Activated naive CD4-positive, alpha-beta T cell treated with anti-CD3 and anti-CD28 coated beads for 36 hours (primary cell): ENCODE measurements around the gene ZBTB7C. TPM values are rescaled to one million over a fixed set of nuclear protein-coding genes. Genes with fewer than 3 reads are reported as not detected.

ENCODE experiments used
- CTCF ChIA-PET: fragments of 350-600 bp; sonication (Branson Sonifier 250); formaldehyde crosslinking; loops from one replicate; lab custom pipeline; 2021; ENCODE audit warnings: antibody characterized with exemption; lab: Charles Lee
- DNase-seq: peaks from one replicate; pipeline ENCODE4 v3.0.0-alpha.2; 2020
- H3K27ac Mint-ChIP-seq: one replicate; pipeline ENCODE4 v1.8.0; 2021; ENCODE audit warnings: mild to moderate bottlenecking, mixed read lengths
- H3K27me3 Mint-ChIP-seq: one replicate; pipeline ENCODE4 v1.8.0; 2021; ENCODE audit warnings: low read depth, mixed read lengths
- H3K36me3 Mint-ChIP-seq: one replicate; pipeline ENCODE4 v1.8.0; 2021; ENCODE audit warnings: low read depth, mixed read lengths
- H3K4me1 Mint-ChIP-seq: one replicate; pipeline ENCODE4 v1.8.0; 2021; ENCODE audit warnings: low read depth, mixed read lengths
- H3K4me3 Mint-ChIP-seq: one replicate; pipeline ENCODE4 v1.8.0; 2021; ENCODE audit warnings: mild to moderate bottlenecking, moderate library complexity, mixed read lengths
- H3K9me3 Mint-ChIP-seq: one replicate; pipeline ENCODE4 v1.8.0; 2021; ENCODE audit warnings: mixed read lengths
- intact Hi-C: fragments of 100-400 bp; cut with micrococcal nuclease; formaldehyde crosslinking; loops from one replicate; pipeline ENCODE4 v1.15.1; 2023
- total RNA-seq, 2 experiments: library from RNA; stranded (reverse); gene quantifications; one replicate each; pipeline ENCODE4 v1.2.3, GENCODE V29; 2021

Gene ZBTB7C
- total RNA-seq, 2 experiments from 2014 or later: not detected

DNA sequence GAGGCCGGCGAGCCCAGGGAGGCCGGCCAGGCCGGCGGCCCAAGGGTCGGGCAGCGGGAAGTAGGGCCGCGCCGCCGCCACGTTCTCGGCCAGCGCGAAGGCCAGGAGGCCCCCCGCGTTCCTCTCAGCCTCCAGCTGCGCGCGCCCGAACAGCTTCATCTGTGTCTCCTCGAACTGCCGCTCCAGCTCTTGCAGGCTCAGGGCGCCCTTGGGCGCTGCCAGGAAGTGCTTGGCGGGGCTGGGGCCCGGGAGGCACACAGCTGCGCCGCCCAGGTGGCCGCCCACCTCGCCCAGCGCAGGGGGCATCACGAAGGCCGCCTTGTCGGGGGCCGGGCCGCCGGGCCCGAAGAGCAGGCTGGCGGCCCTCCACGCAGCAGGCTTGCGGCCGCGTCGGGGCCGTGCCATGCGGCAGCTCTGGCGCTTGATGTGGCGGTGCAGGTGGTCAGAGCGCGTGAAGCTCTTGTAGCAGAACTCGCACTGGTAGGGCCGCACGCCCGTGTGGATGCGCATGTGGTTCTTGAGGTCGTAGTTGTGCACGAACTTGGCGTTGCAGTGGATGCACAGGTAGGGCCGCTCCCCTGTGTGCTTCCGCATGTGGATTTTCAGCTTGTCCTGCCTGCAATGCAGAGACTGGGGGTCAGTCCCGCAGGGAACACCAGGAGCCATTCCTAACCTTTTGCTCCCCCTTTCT lies 379.7 kb downstream of the ZBTB7C start:
- CTCF ChIA-PET: interaction anchor here (1.4 kb wide), 1 partner anchor 9 kb away, joined by 3 read pairs; no protein-coding TSS in a partner anchor
- H3K4me1 Mint-ChIP-seq: no peaks in the 10 kb centered on the region
- H3K36me3 Mint-ChIP-seq: no peaks in the 10 kb centered on the region
- no peaks in the 10 kb centered on the region for H3K9me3 Mint-ChIP-seq
- DNase-seq: no peak
- no peaks in the 10 kb centered on the region for H3K27me3 Mint-ChIP-seq
- intact Hi-C loops: no loop called here
- H3K4me3 Mint-ChIP-seq: no peak overlapping the region
- H3K27ac Mint-ChIP-seq: no peak overlapping the region

DNA sequence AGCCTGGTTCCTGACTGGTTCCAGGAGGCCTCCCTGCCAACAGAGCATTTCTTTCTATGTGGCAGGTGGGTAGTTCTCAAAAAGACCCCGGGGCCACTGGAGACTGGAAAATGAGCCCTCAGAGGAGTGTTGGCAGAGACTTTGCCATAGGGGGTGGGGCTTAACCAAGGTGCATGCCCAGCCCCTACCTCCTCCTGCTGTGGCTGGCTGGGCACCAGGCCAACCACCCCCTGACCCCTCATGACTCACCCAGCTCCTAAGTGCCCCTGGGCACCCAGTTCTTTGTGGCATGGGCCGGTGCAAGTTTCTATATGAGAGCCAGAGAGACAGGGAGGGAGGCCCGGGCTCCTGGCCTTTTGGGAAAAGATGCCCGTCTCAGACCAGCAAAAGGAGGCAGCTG lies 380.5 kb downstream of the ZBTB7C start:
- no peak for DNase-seq
- Mint-ChIP-seq H3K36me3 (no peaks in the 10 kb centered on the region), H3K27ac (no peak overlapping the region), H3K4me1 (no peaks in the 10 kb centered on the region), H3K4me3 (no peak overlapping the region), H3K27me3 (no peaks in the 10 kb centered on the region), H3K9me3 (no peaks in the 10 kb centered on the region)
- CTCF ChIA-PET: interaction anchor here (1.4 kb wide), 1 partner anchor 10 kb away, joined by 3 read pairs; no protein-coding TSS in a partner anchor
- intact Hi-C loops: no loop called here

DNA sequence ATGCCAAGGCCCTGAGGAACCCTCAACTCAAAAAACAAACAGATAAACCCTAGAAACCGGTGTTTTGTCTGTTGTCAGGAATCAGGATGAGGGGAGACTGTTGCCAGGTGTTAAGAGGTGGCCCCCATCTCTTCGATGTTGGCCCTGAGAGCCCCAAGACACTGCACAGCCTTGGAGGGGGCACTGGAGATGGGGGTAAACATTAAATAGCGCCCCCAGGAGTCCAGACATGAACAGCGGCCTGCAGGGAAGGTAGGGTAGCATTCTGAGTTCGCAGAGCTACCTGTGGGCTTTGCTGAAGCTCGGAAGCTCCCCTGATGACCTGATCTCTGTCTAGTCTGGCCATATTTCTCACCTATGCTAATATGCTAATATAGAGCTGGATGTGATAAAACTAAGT lies 381.1 kb downstream of the ZBTB7C start:
- intact Hi-C loops: no loop called here
- Mint-ChIP-seq H3K9me3 (no peaks in the 10 kb centered on the region), H3K4me1 (no peaks in the 10 kb centered on the region), H3K27me3 (peaks cover 2% of the 10 kb centered on the region), H3K4me3 (no peak overlapping the region), H3K27ac (no peak overlapping the region), H3K36me3 (no peaks in the 10 kb centered on the region)
- DNase-seq: no peak
- CTCF ChIA-PET: interaction anchor here (1.4 kb wide), 1 partner anchor 10 kb away, joined by 3 read pairs; no protein-coding TSS in a partner anchor

DNA sequence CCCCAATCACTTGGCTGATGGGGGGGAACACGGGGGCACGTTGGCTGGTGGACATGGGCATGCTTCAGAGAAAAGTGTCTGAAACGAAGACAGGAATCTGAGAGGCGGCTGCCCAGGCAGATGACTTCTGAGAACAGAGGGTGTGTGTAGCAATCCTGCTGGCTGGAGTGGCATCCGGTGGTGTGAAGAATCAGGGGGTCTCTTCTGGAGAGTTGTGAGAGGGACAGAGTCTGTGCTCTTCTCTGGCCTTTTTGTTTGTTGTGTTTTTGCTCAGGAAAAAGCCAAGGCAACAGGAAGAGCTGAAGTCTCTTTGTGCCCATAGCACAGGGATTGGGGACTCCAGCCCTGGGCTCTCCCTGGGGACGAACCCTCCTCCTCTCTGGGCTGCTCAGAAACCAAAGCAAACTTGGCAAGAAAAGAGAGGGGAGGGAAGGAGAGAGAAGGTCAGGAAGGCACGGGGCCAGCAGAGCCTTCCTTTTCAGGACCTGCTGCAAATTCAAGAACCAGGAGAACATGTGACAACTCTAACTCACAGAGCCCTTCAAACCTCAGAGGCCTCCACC lies 381.7 kb downstream of the ZBTB7C start:
- intact Hi-C loops: no loop called here
- Mint-ChIP-seq H3K4me1 (no peaks in the 10 kb centered on the region), H3K27me3 (peaks cover 6% of the 10 kb centered on the region), H3K36me3 (no peaks in the 10 kb centered on the region), H3K27ac (no peak overlapping the region), H3K4me3 (no peak overlapping the region), H3K9me3 (no peaks in the 10 kb centered on the region)
- no peak for DNase-seq
- CTCF ChIA-PET: no interaction called here

DNA sequence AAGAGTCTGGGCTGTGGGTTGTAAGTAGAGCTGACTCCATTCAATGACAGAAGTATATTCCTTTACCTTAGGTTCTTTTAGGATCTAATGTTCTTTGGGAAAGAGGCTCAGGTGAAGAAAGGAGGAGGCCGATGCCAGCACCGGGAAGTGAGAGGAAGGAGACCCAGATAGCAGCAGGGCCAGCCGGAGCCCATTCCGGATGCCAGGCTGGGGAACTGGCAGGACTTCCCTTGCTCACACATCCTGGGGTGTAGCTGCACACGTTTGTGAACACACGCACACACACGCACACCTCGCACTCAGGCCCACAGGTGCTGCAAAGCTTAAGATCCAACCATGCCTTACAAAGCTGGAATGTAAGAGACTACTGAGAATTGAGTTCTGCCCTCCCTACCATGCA lies 383.0 kb downstream of the ZBTB7C start:
- Mint-ChIP-seq H3K4me1 (no peaks in the 10 kb centered on the region), H3K4me3 (no peak overlapping the region), H3K9me3 (no peaks in the 10 kb centered on the region), H3K27ac (no peak overlapping the region), H3K27me3 (peaks cover 8% of the 10 kb centered on the region), H3K36me3 (no peaks in the 10 kb centered on the region)
- CTCF ChIA-PET: interaction anchor here (1.0 to 1.6 kb wide), 5 partner anchors 29 to 255 kb away, joined by 3 to 6 read pairs (median 5); no protein-coding TSS in a partner anchor
- no peak for DNase-seq
- intact Hi-C loops: no loop called here

DNA sequence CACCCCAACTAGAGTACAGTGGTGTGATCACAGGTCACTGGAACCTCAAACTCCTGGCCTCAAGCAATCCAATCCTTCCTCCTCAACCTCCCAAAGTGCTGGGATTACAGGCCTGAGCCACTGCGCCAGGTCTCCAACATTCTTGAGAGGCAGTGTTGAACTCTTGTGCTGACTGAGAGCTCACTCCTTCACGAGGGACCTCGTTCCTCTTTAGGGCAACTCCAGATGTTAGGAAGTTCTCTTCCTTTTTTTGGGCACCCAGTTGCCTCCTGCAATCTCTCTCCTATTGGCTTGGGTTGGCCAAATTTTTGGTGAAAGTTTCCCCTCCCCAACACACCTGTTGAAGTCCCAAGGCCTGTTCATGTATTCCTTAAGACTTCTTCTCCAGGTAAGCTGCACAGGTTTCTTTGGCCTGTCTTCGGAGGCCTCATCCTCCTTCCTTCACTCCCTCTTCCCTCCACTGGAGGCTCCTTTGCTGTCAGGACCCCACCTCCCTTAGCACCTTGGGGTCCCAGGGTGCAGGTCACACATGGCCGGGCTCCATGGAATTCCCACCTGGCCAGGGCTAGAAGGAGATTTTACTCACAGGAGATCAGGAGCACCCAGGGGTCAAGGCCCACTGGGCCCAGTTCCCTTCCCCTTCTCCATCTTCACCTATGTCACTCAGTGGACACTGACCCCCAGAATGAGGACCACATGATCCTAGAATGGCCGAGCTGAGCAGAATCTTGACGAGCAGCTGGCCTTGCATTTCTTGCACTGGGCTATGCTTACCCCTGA lies 384.1 kb downstream of the ZBTB7C start:
- no peak for DNase-seq
- Mint-ChIP-seq H3K36me3 (no peaks in the 10 kb centered on the region), H3K4me3 (no peak overlapping the region), H3K27me3 (peaks cover 8% of the 10 kb centered on the region), H3K27ac (no peak overlapping the region), H3K4me1 (no peaks in the 10 kb centered on the region), H3K9me3 (no peaks in the 10 kb centered on the region)
- CTCF ChIA-PET: interaction anchor here (1.1 to 1.6 kb wide), 3 partner anchors 28 to 252 kb away, joined by 4 to 5 read pairs (median 5); no protein-coding TSS in a partner anchor
- intact Hi-C loops: loop anchor here (5.0 kb wide), 1 partner anchor 93 kb away; the partner anchor contains the start of gene SMAD2

DNA sequence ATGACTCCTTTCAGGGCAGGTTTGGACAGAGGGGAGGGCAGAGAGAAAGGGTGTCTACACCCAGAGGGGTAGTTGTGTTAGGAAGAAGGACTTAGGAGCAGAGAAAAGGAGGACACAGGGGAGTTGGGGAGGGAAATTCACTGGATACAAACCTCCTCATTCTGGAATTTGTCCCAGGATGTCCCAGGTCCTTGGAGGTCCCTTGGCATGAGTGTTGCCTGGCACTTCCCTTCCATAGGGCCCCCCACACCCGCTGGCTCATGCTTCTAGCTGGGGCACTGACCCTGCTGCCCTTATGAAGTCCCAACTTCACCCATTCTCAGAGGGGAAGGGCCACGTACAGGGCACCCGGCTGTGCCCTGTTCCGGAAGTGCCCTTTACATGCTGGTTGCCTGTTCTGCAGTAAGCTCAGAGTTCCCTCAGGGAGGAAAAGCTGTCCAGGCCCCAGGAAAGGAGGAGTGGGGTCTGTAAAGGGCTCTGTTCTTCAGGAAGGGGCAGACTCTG lies 385.1 kb downstream of the ZBTB7C start:
- H3K9me3 Mint-ChIP-seq: no peaks in the 10 kb centered on the region
- no peak overlapping the region for H3K4me3 Mint-ChIP-seq
- no peak overlapping the region for H3K27ac Mint-ChIP-seq
- intact Hi-C loops: loop anchor here (5.0 kb wide), 1 partner anchor 92 kb away; the partner anchor contains the start of gene SMAD2
- H3K4me1 Mint-ChIP-seq: no peaks in the 10 kb centered on the region
- peaks cover 8% of the 10 kb centered on the region for H3K27me3 Mint-ChIP-seq
- no peaks in the 10 kb centered on the region for H3K36me3 Mint-ChIP-seq
- DNase-seq: no peak
- CTCF ChIA-PET: interaction anchor here (1.1 kb wide), 1 partner anchor 249 kb away, joined by 4 read pairs; no protein-coding TSS in a partner anchor

DNA sequence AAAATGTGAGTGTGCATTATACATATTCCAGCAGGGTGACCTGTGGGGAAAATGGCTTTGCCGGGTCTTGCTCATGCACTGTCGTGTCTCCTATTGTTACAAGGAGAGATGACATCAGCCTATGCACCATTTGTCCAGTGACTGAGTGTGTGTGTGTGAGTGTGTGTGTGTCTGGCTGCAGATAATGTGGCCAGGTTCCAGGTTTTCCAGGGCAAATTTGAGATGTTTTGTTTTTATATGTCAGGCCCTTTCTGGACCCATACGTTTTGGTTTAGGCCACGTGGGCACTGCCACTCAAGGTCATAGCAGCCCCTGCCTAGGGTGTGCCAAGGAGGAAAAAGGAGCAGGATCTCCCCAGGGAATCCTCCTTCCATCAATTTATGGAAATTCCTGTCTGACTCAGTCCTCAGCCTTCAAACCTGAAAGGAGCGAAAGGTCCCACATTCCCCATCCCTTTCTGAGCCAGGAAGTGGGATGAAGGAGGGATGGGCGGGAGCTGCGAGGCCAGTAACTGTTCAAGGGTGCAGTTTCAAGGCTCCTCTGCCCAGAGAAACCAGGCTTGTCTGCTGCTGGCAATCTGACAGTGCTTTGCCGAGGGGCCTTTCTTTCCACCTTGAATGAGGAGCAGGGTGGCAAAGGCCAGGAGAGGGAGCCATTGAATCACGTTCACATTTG lies 385.7 kb downstream of the ZBTB7C start:
- H3K27me3 Mint-ChIP-seq: peaks cover 8% of the 10 kb centered on the region

DNA sequence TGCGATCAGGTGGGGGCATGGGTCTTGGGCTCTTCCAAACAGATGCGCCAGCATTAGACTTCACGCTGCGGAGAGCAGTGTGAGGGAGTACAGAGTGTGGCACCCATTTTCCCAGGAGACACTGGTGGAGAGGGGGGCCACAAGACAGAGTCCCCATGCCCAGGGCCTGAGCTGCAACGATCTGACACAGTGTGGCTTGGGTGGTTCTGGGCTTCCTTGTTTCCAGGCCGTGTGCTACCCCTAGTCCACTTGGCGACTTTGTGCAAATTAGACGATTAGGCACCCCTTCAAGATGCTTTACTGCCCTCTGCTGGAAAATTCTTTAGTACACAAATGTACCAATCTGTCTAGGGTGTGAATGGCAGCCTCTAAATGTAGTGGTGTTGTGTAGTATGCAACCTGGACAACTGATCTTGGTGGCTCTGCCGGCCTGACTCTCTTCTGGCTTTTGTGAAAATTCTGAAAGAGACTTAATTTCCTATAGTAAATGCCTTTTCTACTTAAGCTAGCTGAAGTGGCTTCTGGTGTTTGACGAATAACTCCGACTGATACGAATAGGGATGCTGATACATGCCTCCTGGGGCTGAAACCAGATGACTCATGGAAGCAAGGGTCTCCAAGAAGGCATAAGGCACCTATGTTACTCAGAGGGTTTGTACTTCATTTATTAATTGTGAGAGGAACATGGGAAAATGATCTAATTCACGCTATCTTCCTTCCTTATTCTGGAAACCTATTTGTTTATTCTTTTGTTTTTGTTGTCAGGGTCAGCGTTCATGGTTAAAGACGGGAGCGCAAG lies 386.5 kb downstream of the ZBTB7C start:
- DNase-seq: no peak
- Mint-ChIP-seq H3K27ac (no peak overlapping the region), H3K4me3 (no peak overlapping the region), H3K27me3 (peaks cover 11% of the 10 kb centered on the region), H3K4me1 (no peaks in the 10 kb centered on the region), H3K36me3 (no peaks in the 10 kb centered on the region), H3K9me3 (no peaks in the 10 kb centered on the region)
- intact Hi-C loops: loop anchor here (1.0 to 5.0 kb wide), 2 partner anchors 90 to 250 kb away; partner anchors contain the start of gene SMAD2
- CTCF ChIA-PET: interaction anchor here (0.6 to 0.9 kb wide), 4 partner anchors 15 to 252 kb away, joined by 3 read pairs; no protein-coding TSS in a partner anchor

More for the DNA sequence above, 385.7 kb downstream of the ZBTB7C start:
- no peak overlapping the region for H3K4me3 Mint-ChIP-seq
- CTCF ChIA-PET: interaction anchor here (1.1 kb wide), 1 partner anchor 249 kb away, joined by 4 read pairs; no protein-coding TSS in a partner anchor
- intact Hi-C loops: loop anchor here (5.0 kb wide), 1 partner anchor 91 kb away; the partner anchor contains the start of gene SMAD2
- no peak overlapping the region for H3K27ac Mint-ChIP-seq
- no peaks in the 10 kb centered on the region for H3K9me3 Mint-ChIP-seq
- no peaks in the 10 kb centered on the region for H3K4me1 Mint-ChIP-seq
- no peaks in the 10 kb centered on the region for H3K36me3 Mint-ChIP-seq
- DNase-seq: peak; percentile 37

DNA sequence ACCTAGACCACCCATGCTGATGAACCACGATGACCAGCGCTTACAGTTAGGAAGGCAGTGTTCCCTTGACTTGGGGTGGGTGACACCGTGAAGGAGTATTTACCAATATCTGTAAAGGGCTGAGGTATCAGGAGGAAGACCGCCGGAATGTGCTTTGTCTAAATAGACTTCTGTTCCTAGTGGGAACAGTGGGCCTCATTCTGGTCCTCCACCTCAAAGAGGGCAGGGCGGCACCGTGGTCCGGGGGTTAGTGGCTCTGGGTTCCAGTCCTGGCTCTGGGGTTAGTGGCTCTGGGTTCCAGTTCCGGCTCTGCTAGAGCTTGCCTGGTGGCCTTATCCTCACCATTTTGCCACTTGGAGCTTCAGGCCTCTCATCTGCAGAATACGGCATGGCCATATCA lies 387.2 kb downstream of the ZBTB7C start:
- no peak for DNase-seq
- Mint-ChIP-seq H3K4me3 (no peak overlapping the region), H3K4me1 (no peaks in the 10 kb centered on the region), H3K9me3 (no peaks in the 10 kb centered on the region), H3K27me3 (peaks cover 11% of the 10 kb centered on the region), H3K27ac (no peak overlapping the region), H3K36me3 (no peaks in the 10 kb centered on the region)
- intact Hi-C loops: loop anchor here (1.0 to 5.0 kb wide), 2 partner anchors 90 to 250 kb away; partner anchors contain the start of gene SMAD2
- CTCF ChIA-PET: interaction anchor here (0.8 to 0.9 kb wide), 4 partner anchors 14 to 251 kb away, joined by 3 read pairs; no protein-coding TSS in a partner anchor
